Right renal pelvis (tissue), 4 donors: ENCODE data around the gene RPS16. TPM values are rescaled to one million over a fixed set of nuclear protein-coding genes. Genes with fewer than 3 reads are reported as not detected.
A peak's percentile ranks its signal among the peaks of the same experiment; 100 is the strongest.

ENCODE experiments used
- DNase-seq, 4 donors: peaks; one replicate each; pipeline ENCODE4 v3.0.0-alpha.2; 2013; ENCODE audit warnings: low read depth in 4 of 4, low spot score in 3 of 4, missing footprints in 1 of 4
- polyA plus RNA-seq, 4 donors: library from polyadenylated mRNA; unstranded; fragments of 120-200 nt; gene quantifications; one replicate each; pipeline ENCODE4 v1.2.1, GENCODE V29; 2013; ENCODE audit not compliant: insufficient read length in 4 of 4

Gene RPS16
- polyA plus RNA-seq, 4 donors: 1,088 to 1,343 (median 1,270) TPM

DNA sequence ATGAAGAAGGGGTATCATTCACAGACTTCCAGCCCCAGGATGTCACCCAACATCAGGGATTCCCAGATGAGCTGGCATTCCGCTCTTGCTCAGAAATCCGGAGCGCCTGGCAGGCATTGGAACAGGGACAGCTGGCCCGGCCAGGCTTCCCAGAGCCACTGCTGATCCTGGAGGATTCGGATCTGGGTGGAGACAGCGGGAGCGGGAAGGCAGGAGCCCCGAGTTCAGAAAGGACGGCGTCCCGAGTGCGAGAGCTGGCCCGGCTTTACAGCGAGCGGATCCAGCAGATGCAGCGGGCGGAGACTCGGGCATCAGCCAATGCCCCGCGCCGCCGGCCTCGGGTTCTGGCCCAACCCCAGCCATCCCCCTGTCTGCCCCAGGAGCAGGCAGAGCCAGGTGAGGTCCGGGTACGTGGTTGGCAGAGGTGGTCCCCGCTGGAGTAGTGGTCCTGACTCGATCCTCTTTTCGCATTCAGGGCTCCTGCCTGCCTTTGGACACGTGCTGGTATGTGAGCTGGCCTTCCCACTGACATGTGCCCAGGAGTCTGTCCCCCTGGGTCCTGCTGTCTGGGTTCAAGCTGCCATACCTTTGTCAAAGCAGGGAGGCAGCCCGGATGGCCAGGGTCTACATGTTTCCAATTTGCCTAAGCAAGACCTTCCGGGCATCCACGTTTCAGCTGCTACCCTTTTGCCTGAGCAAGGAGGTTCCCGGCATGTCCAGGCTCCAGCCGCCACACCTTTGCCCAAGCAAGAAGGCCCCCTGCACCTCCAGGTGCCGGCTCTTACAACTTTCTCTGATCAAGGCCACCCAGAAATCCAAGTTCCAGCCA lies 12.3 kb downstream of the RPS16 start:
- no peak for DNase-seq

DNA sequence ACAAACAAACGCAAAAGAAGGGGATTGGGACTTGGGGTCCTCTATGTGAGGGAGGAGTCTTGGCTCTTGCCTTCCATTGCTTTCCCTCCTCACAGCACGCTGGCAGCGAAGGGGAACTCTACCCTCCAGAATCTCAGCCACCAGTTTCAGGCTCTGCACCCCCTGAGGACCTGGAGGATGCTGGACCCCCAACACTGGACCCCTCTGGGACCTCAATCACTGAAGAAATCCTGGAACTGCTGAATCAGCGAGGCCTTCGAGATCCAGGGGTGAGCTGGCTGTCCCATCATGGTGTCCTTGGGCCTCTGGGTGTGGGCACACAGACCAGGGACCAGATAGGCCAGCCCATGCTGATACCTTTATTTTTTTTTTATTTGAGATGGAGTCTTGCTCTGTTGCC lies 13.7 kb downstream of the RPS16 start:
- DNase-seq: no peak

DNA sequence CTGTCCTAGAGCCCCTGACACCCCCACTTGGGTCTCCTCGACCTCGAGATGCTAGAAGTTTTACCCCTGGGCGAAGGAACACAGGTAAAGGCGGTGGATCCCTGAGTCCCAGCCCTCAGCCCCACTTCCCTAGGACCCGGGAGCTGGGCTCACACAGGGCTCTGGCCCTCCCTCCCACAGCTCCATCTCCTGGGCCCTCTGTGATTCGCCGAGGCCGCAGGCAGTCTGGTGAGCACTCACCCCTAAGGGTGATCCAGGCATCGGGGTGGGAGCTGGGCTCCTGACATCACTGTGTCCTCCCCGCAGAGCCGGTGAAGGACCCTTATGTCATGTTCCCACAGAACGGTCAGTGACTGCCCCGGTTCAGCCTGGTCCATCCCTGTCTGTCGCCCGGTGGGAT lies 15.0 kb downstream of the RPS16 start:
- DNase-seq: no peak

DNA sequence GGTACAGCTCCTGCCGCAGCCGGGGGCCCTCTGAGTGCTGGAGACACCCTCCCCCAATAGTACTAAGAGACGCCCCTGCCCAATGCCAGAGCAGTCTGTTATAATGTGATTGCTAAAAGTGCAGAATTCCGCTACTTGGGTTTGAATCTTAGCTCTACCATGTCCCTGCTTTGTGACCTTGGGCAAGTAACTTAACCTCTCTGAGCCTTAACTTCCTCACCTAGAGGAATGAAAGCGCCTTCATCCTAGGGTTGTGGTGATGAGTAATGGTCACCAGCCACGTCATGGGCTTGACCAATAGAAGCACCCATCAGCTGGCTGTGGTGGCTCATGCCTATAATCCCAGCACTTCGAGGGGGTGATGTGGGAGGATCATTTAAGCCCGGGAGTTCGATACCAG lies 16.7 kb downstream of the RPS16 start:
- no peak for DNase-seq

DNA sequence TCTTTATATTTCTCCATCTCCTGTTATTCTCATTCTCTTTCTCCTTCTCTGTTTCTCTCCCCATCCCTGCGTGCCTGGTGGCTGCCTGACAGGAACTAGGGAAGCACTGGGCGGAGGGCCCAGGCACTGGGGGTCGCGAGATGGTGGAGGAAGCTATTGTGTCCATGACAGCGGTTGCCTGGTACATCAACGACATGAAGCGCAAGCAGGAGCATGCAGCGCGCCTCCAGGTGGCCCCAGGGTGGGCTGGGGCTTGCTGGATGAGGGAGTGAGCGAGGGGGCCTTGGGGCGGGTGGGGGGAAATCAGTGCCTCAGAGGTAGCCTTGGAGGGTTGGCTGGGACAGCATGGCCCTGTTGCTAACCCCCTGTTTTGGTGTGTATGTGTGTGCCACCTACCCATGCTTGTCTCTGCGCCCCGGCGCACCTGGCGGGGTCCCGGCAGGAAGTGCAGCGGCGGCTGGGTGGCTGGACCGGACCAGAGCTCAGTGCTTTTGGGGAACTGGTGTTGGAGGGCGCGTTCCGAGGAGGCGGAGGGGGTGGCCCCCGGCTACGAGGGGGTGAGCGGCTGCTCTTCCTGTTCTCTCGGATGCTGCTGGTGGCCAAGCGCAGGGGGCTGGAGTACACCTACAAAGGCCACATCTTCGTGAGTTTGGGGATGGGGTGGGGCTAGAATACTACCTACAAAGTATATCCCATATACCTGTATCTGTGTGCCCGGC lies 18.1 kb downstream of the RPS16 start:
- no peak for DNase-seq

DNA sequence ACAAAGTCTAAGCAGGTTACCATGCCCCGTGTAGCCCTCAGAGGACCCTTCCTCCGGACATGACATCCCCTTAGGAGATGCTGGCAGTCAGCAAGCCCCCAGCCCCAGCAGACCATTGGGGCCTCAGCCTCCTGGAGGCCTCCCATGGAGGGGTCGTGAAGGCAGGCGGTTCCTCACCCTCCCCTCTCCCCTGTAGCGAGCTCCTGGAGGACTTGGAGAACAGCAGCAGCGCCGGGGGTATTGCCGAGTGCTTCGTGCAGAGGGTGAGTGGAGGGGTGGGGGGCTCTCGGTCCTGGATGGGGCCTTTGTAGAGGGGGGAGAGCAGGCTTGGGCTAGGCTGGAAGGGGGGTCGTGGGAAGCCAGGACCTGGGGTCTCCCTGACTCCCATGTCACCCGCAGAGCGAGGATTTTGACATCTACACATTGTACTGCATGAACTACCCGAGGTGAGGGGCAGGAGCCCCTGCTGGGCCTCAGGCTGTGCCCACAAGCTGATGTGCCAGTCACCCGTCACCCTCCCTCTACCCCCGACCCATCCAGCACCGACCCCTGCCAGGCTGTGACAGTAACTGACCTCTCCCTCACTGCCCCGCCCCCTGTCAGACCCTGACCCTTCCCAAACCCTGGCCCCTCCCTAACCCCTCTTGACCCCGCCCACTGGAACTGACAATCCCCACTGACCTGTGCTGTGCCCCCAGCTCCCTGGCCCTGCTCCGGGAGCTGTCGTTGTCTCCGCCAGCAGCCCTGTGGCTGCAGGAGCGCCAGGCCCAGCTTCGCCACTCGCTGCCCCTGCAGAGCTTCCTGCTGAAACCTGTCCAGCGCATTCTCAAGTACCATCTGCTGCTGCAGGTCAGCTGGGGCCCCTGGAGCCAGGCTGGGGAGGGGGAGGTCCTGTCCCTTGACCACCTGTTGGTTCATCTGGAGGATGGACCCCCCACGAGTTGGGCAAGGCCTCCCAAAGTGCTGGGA lies 19.3 kb downstream of the RPS16 start:
- no peak for DNase-seq

DNA sequence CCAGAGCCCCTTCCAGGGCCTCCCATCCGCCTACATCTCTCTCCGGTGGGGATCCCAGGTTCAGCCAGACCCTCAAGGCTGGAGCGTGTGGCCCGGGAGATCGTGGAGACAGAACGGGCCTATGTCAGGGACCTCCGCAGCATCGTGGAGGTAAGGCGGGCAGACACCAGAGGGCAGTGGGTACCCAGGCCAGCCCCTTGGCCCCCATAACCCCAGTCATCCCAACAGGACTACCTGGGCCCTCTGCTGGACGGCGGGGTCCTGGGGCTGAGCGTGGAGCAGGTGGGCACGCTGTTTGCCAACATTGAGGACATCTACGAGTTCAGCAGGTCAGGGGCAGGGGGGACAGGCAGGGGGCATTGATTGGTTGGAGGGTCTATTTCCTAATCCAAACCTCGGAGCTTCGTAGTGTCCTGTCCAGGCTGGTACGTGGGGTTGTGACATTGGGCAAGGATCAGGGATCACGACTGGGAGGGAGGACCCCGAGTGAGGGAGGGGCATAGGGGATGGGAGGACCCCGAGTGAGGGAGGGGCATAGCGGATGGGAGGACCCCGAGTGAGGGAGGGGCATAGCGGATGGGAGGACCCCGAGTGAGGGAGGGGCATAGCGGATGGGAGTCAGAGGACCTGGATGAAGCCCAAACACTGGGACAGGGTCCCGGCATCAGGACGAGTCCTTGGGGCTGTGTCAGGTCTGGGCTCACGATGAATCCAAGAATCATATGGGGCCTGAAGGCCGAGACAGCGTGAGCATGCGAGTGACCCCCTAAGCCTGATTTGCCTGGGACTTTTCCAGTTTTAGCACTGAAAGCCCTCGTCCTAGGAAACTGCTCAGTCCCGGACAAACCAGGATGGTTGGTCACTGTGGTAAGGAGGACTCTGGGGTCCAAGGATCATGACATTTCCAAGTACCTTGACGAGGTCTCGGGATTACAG lies 20.4 kb downstream of the RPS16 start:
- no peak for DNase-seq

DNA sequence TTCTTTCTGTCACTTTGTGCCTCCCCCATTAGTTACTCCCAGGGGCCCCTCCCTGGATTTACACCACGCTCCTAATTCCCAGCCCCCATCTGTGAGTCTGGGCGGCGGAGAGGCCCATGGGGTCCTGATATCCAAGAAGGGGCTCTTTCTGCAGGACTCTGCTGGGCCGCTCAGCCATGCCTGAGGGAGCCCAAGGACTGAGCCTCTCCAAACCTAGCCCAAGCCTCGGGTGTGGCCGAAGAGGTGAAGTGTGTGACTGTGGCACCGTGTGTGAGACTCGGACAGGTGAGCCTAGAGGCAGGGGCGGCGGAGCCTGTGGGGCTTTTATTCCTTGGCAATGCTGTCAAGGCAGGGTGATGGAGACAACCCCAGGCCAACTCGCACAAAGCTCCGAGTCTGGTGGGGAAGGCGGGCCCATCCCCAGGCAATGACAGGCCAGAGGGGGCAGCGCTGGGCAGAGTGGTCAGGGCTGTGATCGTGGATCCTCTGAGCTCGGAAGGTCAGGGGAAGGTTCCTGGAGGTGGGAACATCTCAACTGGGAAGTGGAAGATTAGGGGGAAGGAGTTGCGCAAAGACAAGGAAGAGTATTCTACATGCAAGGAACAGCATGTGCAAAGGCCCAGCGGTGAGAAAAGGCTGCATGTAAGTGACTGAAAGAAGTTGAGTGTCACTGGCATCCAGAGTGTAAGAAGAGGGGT lies 21.7 kb downstream of the RPS16 start:
- DNase-seq: no peak

DNA sequence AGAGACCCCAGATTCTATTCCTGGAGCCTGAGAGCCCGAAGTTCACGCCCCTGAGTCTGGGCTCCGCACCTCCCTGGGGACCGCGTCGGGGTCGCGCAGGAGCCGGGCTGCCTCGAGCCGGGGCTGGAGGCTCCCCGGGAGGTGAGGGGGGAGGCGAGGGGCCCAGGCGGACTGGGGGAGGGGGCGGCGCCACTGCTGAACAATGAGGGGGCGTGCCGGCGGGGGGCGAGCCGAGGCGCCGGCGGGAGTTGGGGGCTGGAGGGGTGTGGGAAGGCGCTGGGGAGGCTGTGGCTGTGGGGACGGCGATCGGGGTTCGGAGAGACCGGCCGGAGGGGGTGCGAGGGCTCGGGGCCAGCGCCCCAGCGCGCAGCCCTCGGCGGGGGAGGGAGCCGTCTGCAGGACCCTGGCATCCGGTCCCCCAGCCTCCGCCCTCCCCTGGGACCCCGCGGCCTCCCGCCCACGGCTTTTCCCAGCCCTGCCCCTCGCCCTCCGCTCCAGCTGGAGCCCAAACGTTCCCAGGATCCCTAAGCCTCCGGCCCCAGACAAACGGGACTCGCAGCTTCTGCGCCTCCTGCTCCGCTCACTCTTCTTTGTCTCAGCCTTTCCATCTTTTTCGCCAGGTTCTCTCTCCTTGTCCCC lies 22.4 kb downstream of the RPS16 start:
- peak in 1 of 4 donors; percentile 59 for DNase-seq

DNA sequence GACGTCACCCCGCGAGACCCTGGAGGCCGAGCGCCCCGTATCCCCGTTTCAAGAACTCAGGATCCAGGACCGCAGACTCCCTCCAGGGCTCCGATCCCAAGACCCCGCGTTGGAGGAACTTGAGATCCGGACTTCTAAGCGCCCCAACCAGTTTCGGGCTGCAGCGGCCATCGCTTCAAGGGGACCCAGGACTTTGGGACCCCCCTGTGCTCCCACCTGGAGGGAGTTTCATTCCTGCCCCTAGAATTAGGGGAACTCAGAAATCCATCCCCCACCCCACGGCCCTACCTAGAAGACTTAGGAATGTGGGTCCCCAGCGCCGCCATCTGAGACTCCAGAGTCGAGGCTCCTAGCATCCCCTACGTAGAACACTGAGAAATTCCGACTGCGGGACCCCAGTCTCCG lies 22.9 kb downstream of the RPS16 start:
- peak in 1 of 4 donors; percentile 57 for DNase-seq

DNA sequence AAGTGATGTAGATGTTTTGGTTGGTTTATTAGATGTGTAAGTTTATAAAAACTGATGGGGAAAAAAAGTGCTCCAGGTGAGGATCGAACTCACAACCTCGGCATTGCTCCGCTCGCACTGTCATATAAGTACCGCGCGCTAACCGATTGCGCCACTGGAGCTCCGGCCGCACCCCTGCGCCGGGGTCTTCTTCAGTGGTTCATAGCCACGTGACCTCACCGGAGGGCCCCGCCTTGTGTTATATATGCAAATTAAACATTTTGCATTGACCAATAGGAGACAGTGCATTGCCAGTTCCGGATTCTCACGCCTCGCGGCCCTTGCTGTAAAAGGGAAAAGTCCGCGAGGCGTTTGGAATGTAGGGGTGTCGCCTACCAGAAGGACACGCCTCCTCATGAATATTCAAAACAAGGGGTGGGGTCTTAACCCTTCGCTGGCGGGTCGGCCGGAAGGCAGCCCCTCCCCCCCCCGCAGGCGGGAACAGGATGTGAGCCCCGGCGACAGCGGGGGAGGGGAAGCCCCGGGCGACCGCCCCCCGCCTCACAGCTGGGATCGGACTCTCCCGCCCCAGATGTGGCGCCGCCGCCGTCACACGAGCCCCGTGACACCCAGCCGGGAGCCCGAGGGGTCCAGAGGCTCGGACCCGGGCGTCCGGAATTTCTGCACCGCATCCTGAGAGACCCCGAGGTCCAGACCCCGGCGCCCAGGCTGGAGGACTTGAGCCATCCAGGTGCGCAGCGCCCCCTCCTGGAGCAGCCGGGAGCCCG lies 23.5 kb downstream of the RPS16 start, which contains the start of gene PLEKHG2:
Gene PLEKHG2 (plus strand): TSS at position 570 of the 767 bp plus-strand sequence. CDS start 1,418 bp downstream, outside the sequence.
- DNase-seq: peak in 3 of 4 donors; percentile 97 to 99 (median 99)

DNA sequence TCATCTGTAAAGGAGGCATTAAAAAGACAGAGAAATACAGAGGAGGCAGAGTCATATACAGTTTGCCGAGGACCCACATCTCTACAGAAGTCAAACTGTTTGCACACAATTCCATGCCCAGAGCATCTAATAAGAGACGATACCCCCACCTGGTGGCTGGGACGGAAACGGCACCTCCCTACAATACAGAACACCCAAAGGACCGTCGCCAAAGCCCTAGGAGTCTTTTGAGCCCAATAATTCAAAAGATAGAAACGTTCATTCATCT lies 24.0 kb downstream of the RPS16 start:
- DNase-seq: peak in 3 of 4 donors; percentile 73 to 82 (median 81)

DNA sequence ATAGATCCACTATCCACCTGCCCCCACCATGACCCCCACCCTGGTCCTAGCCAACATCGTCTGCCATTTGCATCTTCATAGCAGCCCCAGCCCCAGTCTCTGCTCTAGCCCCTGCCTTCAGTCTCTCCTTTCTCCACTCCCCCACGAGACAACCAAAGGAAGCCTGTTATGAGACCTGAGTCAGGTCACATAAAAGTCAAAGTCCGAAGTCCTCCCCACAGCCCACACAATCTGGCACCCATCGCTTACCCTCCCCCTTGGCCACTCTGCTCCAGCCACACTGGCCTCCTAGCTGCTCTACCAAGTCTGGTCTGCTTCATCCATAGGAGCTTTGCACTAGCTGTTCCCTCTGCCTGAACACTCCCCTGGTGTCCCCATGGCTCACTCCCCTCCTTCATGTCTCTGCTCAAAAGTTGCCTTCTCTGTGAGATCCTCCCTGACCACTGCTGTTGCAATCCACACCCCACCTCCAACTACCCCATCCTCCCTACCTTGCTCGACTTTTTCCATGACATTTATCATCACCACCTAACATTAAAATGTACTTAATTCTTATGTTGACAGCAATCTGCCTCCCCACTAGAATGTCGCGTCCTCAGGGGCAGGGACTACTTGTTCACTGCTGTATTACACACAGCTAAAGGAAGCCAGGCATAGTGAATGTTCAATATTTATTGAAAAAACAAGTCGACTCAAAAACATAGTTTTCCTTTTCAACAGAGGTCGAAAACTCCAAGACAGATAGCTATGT lies 24.5 kb downstream of the RPS16 start:
- DNase-seq: no peak

DNA sequence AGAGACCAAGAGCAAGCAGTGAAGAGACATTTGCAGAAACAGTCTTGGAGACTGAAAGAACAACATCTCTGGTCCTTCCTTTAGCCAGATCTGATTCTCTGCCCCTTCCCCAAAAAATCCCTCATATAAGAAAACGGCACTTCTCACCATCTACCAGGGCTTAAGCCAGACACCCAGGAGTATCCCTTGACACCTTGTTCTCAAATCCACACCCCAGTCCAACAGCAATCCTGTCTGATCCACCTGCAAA lies 25.0 kb downstream of the RPS16 start:
- DNase-seq: no peak

DNA sequence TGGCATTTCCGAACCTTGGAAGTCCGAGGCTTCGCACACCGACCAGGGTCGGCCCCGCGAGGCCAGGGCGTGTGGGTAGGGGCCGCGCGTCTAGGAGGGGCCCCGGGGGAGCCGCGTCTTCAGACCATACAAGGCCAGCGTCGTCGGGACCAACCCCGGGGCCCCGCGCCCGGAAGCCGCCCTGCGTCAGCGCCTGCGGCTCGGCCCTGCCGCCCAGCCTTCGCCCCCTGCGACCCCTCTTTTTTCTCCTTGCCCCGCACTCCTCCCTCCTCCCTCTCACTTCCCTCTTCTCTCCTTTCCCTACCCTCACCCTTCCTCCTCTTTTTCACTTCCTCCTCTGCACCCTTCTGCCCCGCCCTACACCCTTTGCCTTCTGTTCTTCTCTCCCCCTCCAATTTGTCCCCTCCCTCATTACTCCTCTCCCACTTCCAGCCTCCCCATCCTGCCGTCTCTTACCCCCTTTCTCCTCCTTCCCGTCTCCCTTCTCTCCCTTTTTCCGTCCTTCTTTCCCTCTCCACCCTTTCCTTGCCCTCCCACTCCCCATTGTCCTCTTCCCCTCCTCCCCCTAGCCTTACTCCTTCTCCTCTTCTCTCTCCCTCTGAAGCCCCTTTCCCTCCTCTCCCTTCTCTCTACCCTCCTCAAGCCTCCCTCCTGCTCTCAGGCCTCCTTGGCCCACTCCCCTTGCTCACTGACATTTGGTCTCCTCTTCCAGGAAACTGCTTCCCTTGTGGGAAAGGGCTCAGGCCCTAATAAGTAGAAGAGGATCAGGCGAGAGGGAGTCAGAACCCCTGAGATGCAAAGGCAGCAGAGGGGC lies 25.5 kb downstream of the RPS16 start:
- DNase-seq: no peak

DNA sequence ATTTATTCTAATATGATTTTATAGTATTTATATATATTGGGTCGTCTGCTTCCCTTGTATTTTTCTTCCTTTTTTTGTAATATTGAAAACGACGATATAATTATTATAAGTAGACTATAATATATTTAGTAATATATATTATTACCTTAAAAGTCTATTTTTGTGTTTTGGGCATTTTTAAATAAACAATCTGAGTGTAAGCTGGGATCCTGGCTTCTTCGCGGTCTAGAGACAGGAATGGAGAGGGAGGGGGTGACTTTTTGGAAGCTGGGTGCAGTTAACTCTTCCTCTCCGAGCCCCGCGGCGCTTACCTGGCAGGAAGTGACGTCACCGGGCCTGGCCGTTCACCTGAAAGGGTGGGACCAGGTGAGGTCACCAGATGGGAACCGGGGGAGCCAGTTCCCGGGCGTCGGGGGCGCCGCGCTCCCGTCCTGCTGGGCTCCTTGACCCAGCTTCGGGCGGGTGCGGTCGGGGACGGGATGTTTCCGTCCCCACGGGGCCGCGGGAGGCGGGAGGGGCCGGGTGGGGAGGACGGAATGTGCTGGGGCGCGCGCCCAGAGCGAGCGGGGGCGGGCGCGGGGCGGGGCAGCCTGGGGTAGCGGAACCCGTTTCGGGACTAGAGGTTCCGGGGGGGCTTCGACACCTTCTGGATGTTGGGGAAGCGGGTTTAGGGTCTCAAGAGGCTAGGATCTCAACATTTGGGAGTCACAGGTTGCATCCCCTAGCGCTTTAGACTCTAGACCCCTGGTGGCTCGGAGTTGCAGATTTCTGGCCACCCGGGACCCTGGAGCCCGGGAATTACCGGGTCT lies 26.3 kb downstream of the RPS16 start:
- DNase-seq: peak in 1 of 4 donors; percentile 52
